A549 treated with AZD2906 at 1 μM for 4 hours (cell line): ENCODE data around the gene AGBL3. TPM values are rescaled to one million over a fixed set of nuclear protein-coding genes. Genes with fewer than 3 reads are reported as not detected.

Experiments used
- total RNA-seq: library from RNA; stranded (reverse); fragments of 200-300 nt; extraction: Qiagen RNA extraction; gene quantifications from 5 replicates; pipeline ENCODE4 v1.2.3, GENCODE V29; 2022

The AGBL3 gene
- total RNA-seq: 0.75 to 1.4 TPM (median 0.96 TPM) in 5 replicates

GRCh38 chr7:134986363-134987251 is at the start of gene AGBL3:
TSS of gene AGBL3 (plus strand) at chr7:134986508. CDS start at chr7:134987934, 1,426 bp downstream.

GRCh38 chr7:135147899-135148721 is 161.8 kb downstream of the AGBL3 start, which contains the start of gene TMEM140:
TSS of gene TMEM140 (plus strand) at chr7:135148072. CDS start at chr7:135164442, 16,370 bp downstream.

GRCh38 chr7:135170274-135170997 is 184.1 kb downstream of the AGBL3 start, which contains the start of gene CYREN:
TSS of gene CYREN (minus strand) at chr7:135170707. CDS start at chr7:135168922, 1,785 bp downstream.

Other genes with a start within 250 kb of the AGBL3 start
- gene CALD1, start 206.9 kb upstream of the AGBL3 start, total RNA-seq: 147 to 258 TPM (median 211 TPM) in 5 replicates
- gene TMEM140, start 161.6 kb downstream of the AGBL3 start, total RNA-seq: 1.1 to 1.4 TPM (median 1.3 TPM) in 5 replicates
- gene CYREN, start 184.2 kb downstream of the AGBL3 start, total RNA-seq: 79.3 to 91.8 TPM (median 87.5 TPM) in 5 replicates
- 6.6 to 8.8 TPM (median 7.8 TPM) in 5 replicates for gene WDR91, start 225.0 kb downstream of the AGBL3 start, total RNA-seq
- not detected in 5 replicates for gene STRA8, start 247.3 kb downstream of the AGBL3 start, total RNA-seq